NOMO-1 treated with dmso at 0.1 percent for 144 hours (cell line): ENCODE results near the gene SLC7A6.
A peak's percentile ranks its signal among the peaks of the same experiment; 100 is the strongest.

Experiments used
- DNase-seq: peaks from one replicate; lab custom pipeline; 2025; ENCODE audit not compliant: unreplicated experiment; lab: John Stamatoyannopoulos, UW

Gene SLC7A6

DNA sequence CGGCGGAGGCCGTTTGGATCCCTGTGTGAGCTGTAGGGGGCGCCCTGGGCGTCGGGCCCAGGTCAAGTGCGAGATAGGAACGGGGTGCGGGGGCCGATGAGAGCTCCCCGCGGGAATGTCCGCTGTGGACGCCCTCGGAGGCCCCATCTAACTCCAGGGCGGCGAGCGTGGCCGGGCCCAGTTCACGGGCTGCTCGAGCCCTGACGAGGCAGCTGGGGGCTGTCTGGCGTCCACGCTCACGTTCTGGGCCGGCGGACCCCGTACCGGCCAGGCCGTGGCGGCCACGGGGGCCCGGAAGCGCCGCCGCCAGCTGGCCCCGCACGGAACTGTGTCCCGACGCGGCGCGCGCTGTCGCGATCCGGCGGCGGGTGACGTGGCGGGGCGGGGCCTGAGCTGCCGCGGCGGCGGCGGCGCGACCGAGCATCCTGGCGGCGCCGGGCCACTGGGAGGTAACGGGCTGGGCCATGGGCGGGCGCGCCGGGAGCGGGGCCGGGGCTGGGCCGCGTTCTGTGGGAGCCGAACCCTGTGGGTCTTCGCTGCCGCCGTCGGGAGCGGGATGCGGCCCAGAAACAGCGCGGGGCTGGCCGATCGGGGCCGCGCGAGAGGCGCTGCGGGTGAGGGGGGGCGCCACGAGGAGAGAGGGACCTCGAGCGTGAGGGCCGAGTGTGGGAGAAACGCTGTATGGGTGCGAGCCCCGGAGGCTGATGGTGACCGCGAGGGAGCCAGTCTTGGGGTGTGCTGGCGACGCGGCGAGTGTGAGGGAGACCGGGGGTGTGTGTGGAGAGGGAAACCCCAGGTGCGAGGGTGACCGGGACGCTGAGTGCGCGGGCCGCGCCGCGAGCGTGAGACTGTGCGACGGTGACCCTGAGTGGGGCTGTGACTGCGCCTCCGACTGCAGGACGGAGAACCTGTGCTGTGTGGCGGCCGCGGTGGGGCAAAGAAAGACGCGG, at the start of gene SLC7A6:
TSS of gene SLC7A6 (plus strand) at position 399 of the 950 bp plus-strand sequence. CDS start 10,201 bp downstream, outside the sequence.
- peak; percentile 69 for DNase-seq

DNA sequence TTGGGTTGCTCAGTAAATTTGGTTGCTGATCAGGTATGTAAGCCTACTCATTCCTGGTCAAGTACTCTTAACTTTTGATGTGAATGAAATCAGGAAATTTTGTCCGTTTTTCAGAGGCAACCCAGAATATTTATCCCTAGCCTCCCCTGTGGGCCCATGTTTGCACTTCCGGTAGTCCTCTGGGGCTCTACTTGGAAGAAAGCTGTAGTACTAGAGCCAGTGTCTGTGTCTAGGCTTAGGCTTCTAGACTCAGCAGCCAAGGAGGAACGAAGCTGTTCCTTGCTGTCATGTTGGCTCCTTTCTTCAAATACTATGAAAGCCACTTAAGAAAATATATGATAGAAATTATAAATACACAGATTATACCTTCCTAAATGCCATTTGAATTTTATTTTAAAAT, 49.6 kb upstream of the SLC7A6 start:
- DNase-seq: no peak

DNA sequence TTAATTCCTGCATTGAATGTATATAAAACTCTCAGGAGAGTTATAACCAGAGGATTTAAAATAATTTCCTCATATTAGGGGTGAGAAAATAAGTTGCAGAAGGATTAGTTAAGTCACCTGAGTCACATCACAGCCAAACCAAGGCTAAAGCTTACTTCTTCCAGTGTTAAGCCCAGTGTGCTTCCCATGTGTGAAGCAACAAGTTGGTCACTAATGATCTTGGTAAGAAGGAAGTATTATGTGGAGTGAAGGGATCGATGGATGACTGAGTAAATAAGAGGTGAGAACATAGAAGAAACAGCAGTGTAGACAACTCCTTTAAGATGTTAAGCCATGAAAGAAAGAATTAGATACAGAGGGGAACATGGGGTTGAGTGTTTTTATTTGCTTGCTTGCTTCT, 49.0 kb upstream of the SLC7A6 start:
- no peak for DNase-seq

DNA sequence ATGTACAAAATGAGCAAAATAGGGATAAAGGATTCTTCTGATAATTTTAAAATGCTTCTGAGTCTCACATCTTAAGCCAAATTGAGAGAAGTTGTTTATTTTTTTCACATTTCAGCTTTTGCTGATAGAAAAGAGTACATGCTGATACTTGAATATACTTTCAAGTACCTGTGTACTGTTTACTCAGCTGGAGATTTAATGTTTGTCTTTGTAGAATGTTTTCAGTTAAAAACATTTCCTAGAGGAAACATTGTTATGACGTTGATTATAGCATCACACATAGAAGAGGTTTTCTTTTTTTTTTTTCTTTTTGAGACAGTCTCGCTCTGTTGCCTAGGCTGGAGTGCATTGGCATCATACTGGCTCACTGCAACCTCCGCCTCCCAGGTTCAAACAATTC, 48.1 kb upstream of the SLC7A6 start:
- no peak for DNase-seq

DNA sequence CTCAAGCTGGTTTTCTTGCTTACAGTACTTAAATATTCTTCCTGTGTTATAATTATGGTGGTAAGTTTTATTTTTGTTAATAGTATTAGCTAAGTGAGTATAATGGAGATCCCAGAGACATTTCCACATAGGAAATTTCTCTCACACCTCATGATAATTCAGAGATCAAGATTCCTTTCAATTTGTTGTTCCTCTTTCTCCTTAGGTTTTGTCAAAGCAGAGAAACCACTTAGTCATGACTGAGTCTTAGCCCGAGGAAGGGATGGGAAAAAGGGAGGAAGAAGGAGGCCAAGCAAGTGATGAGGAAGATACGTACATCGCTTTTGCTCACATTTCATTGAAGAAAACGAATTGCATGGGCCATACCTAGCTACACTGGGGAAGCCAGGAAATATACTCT, 46.8 kb upstream of the SLC7A6 start:
- DNase-seq: no peak

DNA sequence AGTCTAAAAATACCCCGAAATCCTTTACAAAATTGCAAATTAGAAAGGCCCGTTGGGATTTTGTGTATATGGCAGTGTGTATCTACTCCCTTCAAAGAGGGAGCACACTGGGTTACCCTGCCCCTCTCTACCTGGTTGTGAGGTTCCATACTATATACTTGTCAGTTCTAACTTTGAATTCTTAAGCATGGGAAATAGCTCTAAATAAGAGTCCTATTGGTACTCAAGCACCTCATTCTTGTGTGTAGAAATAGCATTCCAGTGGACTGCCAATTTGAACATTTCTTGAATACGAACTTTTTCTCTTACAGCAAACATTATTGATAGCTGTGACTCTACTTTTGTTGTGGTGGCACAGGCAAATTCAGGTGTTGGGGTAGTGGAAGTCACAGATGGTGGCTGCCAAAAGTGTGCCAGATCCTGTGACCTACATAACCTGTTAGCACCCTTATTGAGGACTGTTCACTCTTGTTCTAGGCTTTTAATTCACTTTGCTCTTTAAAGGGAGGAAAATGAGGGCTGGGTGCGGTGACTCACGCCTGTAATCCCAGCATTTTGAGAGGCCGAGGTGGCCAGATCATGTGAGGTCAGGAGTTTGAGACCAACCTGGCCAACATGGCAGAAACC, 44.5 kb upstream of the SLC7A6 start:
- no peak for DNase-seq

DNA sequence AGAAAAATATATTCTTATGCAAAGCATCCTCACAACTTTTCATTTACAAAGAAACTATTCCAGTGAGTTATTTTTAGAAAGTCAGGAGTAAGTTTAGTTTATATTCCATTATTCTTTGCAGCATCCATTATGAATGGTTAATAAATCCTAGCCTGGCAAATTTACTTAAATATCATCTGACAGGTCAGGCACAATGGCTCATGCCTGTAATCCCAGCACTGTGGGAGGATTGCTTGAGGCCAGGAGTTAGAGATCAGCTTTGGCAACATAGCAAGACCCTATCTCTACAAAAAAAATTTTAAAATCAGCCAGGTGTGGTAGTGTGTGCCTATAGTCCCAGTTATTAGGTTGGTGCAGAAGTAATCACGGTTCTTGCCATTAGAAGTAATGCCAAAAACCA, 41.3 kb upstream of the SLC7A6 start:
- no peak for DNase-seq

DNA sequence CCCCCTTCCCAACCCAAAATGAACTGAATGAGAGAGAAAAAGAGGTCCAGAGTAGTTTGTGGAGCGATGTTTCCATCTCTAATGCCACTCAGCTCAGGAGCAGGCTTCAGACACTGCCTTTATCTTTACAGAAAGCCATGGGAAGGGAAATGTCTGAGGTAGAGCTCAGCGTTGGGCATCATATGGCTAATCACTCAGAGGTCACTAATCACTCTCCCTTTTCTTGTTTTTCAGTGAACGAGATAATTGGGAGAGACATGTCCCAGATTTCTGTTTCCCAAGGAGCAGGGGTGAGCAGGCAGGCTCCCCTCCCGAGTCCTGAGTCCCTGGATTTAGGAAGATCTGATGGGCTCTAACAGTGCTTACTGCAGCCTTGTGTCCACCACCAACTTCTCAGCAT, 38.2 kb upstream of the SLC7A6 start:
- no peak for DNase-seq

DNA sequence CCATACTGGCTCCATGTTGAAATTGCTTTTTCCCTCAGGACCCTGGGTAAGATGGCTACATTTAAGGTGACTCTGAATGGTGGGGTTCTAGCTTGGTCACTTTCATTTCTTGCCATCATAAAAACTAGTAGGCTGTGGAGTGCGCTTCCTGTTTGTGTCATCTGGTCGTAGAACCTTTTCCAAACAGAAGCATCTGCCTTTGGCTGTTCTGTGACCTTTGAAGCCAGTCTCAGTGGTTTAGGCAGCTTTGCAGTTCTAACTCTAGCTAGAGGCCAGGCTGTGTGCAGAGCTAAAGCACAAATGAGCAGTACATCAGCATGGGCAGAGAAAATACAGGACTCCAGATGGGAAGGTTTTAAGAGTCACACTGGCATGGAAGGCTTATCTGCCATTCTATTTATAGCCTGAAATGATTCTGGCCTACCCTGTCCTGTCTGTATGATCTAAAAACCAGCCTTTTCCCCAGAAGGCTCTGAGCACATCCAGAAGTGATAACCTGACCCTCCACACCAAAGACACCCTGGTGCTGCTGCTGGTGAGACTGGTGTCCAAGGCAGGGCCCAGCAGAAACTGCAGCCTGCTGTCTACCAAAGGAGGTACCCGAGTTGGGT, 37.0 kb upstream of the SLC7A6 start:
- no peak for DNase-seq

DNA sequence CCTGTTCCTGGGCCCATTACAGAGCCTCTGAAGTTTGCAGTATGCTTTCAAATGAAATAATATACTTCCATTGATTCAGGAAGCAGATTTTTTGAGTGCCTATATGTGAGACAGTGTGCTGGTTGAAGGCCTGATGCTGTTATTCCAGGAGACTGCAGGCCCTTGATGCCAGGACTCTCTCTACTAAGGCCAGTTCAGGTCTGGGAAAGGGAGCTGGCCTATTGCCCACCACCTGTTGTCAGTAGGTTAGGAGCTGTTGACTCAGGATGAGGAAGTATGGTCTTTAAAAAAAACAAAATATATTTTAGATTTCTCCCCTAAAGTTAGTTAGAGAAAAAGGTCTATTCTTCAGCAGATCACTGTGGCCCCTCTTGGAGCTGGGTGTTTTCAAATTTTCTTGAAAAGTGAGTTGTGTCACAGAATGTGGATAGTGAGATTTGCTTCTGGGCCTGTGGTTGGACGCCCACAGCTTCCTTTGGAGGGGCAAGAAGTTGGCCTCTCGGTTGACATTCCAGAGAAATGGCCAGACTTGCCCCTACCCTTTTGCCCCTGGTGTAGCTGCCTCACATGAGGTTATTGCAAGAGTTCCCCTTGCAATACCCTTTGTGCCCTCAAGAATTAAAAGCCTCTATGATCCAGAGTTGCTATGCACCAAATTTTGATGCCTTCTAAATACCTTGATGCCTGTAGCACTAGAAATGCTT, 36.3 kb upstream of the SLC7A6 start:
- DNase-seq: no peak

DNA sequence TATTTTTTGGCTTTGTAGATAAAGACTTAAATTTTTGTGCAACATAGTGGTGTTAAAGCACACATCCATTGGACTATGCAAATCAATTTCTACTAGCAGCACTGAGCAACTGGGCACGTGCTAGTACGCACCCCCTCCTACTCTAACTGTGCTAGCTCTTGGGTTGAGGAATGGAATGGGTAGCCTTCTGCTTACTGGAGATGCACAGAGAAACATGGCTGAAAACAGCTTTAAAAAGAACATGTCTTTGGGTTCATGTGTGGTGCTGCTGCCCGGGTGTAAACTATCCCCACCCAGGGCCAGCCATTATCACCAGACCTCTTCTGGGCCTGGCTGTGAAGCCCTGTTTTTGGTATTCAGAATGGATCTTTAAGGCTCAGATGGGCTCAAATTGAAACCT, 35.7 kb upstream of the SLC7A6 start:
- no peak for DNase-seq

DNA sequence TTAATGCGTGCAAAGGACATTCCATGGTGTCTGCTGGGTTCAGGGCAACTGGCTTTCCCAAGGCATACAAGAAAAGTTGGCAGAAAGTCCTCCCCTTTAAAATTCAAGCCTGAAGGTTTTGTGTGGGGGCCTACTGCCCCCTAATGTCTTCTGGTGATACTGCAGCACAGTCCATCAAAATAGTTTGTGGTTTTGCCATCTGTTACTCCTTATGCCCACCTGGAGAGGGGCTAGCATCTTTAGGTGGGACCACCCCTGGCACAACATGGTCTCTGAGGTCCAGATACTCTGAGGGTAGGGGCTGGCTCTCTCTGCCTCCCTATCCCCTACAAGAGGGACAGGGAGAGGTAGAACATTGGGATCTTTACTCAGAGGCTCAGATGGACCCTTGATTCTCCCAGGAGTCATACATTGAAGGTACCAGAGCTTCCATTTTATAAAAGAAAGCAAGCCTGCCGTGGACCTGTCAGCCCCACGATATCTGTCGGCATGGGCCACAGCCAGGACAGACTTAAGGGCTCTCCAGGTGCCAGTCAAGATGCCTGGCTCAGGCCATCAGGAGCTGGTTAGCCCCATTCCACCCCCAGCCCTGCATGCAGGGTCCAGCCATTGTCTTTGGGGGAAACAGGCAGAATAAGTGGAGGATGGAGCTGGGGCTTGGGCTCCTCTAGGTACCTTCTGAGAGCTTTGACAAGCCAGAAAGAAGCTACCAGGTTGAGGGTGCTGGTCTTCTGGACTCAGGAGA, 34.7 kb upstream of the SLC7A6 start:
- no peak for DNase-seq

DNA sequence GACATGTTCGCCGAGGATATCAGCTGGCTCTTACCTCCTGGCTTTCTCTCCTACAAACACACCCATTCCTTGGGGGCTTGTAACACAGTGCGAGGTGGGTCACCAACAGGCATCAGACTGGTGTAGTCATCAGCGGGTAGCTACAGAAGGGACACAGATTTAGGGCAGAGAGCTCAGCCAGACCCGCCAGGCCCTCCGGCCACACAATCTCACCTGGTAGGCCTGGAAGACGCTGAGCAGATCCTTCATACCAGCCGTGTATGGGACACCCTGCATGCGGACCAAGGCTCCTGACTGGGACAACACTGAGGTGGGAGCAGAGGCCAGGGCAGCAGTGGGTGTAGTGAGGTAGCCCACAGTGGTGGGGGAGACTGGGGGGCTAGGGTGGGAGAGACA, 34.2 kb upstream of the SLC7A6 start:
- DNase-seq: no peak

DNA sequence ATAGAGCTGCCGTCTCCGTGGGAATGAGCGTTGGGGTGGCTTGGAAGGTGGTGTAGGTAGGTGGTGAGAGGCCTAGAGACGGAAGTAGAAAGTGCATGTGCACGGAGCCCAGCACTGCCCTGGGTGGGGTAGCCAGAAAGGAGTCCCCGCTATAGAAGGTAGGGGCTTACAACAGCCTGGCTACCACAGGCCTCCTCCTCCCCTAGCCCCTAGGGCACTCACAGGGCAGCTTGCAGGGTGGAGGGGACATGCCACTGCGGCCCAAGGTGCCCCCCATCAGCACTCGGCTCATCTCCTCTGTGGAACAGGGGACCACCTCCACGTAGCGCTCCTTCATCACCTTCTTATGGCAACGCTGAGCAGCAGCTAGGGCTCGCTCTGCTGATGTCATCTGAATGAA, 33.4 kb upstream of the SLC7A6 start:
- no peak for DNase-seq

DNA sequence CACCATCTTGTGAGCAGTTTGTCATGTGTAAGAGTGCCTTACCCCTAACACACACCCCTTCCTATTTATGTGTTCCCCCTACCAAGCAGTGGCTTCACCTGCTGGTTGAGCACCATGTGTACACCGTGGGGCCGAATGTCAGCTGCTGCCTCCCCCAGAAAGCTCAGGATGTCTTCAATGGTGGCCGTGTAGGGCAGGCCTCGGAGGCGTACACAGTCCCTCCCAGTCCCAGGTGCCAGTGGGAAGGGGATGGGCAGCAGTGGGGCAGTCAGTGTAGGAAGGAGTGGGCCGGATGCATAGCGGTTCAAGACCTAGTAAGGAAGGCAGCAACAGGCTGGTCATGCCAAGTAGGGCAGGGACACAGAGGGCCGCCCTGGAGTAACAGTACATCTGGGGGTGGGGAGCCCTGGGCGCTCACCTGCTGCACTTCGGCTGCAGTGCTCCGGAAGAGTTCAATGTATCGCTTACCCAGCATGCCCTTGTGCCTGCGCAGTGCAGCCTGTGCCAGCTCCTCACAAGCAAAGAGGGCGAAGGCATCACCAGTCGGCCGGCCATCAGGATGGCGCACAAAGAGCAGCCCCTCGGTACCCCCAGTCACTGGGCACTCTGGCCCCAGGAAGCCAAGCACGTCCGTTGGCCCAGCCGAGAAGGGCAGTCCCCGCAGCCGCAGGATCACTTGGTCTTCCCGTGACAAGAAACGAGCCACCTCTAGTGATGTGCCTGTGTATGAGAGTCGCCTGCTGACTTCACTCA, 32.8 kb upstream of the SLC7A6 start:
- no peak for DNase-seq

DNA sequence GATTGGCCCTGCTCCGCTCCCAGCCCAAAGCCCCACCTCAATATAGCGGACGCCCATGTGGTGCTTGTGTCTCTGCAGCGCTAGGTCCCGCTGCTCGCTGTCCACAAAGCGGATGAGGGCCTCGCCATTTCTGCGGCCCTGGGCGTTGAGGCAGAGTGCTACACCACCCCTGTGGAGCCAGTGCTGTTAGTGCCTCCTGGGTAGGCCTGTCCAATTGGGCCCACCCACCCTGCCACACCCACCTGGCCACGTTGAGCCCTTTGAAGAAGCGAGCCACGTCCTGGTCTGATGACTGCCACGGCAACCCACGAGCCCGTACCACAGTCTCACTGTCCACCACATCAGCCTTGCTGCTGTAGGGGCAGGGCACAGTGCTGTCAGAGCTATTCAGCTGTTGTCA, 32.0 kb upstream of the SLC7A6 start:
- DNase-seq: no peak

DNA sequence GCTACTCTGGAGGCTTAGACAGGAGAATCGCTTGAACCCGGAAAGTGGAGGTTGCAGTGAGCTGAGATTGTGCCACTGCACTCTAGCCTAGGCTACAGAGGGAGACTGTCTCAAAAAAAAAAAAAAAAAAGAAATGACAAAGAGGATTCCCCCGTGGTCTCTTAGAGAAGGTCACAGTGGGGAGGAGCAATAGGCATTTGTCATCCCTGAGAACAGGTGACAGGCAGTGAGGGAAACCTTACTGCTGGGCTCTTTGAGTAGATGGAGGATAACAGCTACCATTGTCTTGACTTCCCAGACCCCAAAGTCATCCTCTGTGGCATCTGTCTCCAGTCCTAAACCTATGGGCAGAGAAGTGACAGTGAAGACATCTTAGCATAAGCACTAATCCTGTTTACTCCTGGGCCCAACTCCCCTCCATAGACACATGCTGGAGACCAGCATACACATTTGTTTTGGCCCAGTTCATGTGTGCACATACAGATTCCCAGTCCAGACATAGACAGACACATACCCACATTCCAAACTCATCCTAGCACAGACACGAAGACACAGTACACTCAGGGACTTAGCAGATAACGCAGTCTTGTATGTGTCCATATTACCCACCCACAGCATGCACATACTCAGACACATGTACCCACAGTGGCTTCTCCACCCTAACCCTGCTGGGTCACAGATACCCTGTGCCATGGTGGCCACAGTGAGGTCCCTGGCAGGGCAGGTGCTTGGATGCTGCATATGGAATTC, 31.1 kb upstream of the SLC7A6 start:
- DNase-seq: no peak

DNA sequence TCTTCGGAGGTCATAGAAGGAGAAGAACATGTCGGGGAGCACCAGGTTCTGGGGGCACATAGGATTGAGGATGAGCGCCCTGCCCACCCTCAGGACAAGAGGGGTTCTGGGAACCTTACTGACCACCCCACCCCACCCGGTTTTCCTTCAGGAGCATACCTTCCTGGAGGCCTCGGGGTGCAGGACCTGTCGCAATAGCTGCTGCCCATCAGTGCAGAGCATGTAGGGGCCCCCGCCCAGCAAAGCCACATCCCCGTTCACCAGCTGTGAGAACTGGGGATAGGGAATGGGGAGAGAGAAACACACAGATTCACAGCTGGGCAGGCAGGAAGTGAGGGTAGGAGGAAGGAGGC, 30.5 kb upstream of the SLC7A6 start:
- no peak for DNase-seq
